ENCODE results near the gene TNFRSF21. TPM values are rescaled to one million over a fixed set of nuclear protein-coding genes. Genes with fewer than 3 reads are reported as not detected.

The TNFRSF21 gene
- total and polyA plus RNA-seq, 10 of the 15 experiments (the other 5 are each of a cell fraction or from before 2014, with no cell fraction given) = 0.09 to 1.0 (median 0.27) TPM

GRCh38 chr6:47258724-47259347 is 50.9 kb downstream of the TNFRSF21 start:
- H3K4me3 ChIP-seq = no peak overlapping the region
- no peak overlapping the region for H3K9ac ChIP-seq (ENCODE audit: control insufficient read depth, insufficient read depth, low read length)
- no peak for TF ChIP-seq ZNF207 (IDR thresholded peaks at IDR 0.05; ENCODE audit: borderline replicate concordance)
- TF ChIP-seq SPI1 (IDR thresholded peaks at IDR 0.05; ENCODE audit: borderline replicate concordance, insufficient read depth, low read depth, low read length) = no peak
- TF ChIP-seq ZBTB33 (IDR thresholded peaks at IDR 0.05) = no peak
- no peak for TF ChIP-seq CHD4 (IDR thresholded peaks at IDR 0.05)
- TF ChIP-seq RCOR1 (conservative IDR thresholded peaks at IDR 0.05; ENCODE audit: low read depth, low read length) = no peak
- TF ChIP-seq ATF3 (IDR thresholded peaks at IDR 0.05; ENCODE audit: borderline replicate concordance, extremely low read depth, low read depth, low read length) = no peak
- no peak for TF ChIP-seq BMI1 (IDR thresholded peaks at IDR 0.05; ENCODE audit: borderline replicate concordance)
- no peak for TF ChIP-seq CREB1 (IDR thresholded peaks at IDR 0.05; ENCODE audit: low read depth)
- TF ChIP-seq EP300 (IDR thresholded peaks at IDR 0.05; ENCODE audit: borderline replicate concordance in 1 of 2, control insufficient read depth in 1 of 2, low read depth in 2 of 2, low read length in 2 of 2) = no peak
- no peak for TF ChIP-seq BCLAF1 (IDR thresholded peaks at IDR 0.05)
- TF ChIP-seq SREBF2 (IDR thresholded peaks at IDR 0.05; ENCODE audit: low read length) = no peak
- TF ChIP-seq MEF2A (IDR thresholded peaks at IDR 0.05; ENCODE audit: insufficient read depth, low read depth, low read length) = no peak
- no peak for TF ChIP-seq PML (IDR thresholded peaks at IDR 0.05; ENCODE audit: low read length)
- ChIA-PET RAD21 (ENCODE audit: unreplicated experiment) (no interaction called here), POLR2A (interaction anchor here (0.7 kb wide), 1 partner anchor 812 kb away, joined by 5 read pairs; no protein-coding TSS in a partner anchor), CTCF (interaction anchor here (2.1 kb wide), 1 partner anchor 9 kb away, joined by 6 read pairs; no protein-coding TSS in a partner anchor), SMC1A (ENCODE audit: uncharacterized antibody, unreplicated experiment) (interaction anchor here (0.7 to 1.2 kb wide), 2 partner anchors 10 to 13 kb away, joined by 3 to 4 read pairs; no protein-coding TSS in a partner anchor)
- H3K9me3 ChIP-seq (replicated peaks; ENCODE audit: control insufficient read depth, insufficient read depth, low read length) = no peaks in the 10 kb centered on the region
- no peak overlapping the region for H3K4me2 ChIP-seq (ENCODE audit: control insufficient read depth, insufficient read depth)
- H3K27me3 ChIP-seq (replicated peaks in 1 of 2; ENCODE audit: control insufficient read depth in 2 of 2, insufficient read depth in 2 of 2, low read length in 1 of 2) = no peaks in the 10 kb centered on the region; a peak in 1 of 4 replicates
- no peak for DNase-seq (ENCODE audit: low read depth, low spot score)
- no peaks in the 10 kb centered on the region for H3K79me2 ChIP-seq (ENCODE audit: control insufficient read depth, insufficient read depth, low read length)
- H3K4me1 ChIP-seq (ENCODE audit: control insufficient read depth, insufficient read depth, low read length) = no peaks in the 10 kb centered on the region
- no peak overlapping the region for H2AFZ ChIP-seq (ENCODE audit: control insufficient read depth, low read depth, low read length)
- no TSS peak for BruUV-seq (replicated peaks)
- H4K20me1 ChIP-seq (ENCODE audit: control insufficient read depth, insufficient read depth) = no peaks in the 10 kb centered on the region
- no peak overlapping the region for H3K27ac ChIP-seq (ENCODE audit: control insufficient read depth, insufficient read depth)
- WGBS (ENCODE audit: insufficient coverage, insufficient replicate concordance, low lambda C conversion rate, missing lambda C conversion rate) = 2% methylated on average over 3 of the region's 3 CpGs
- FAIRE-seq = no peak
- intact Hi-C loops (cut with micrococcal nuclease; ENCODE audit: unreplicated experiment) = no loop called here
- in situ Hi-C loops (cut with MboI) = no loop called here
- ATAC-seq = no peak
- H3K36me3 ChIP-seq (ENCODE audit: control insufficient read depth in 2 of 2, insufficient read depth in 2 of 2, low read length in 1 of 2) = no peaks in the 10 kb centered on the region
